BE2C (cell line): ENCODE measurements around the gene GRIK1.

ENCODE experiments used
- DNase-seq: peaks from one replicate; pipeline ENCODE4 v3.0.0-alpha.2; 2020
- H3K27me3 ChIP-seq: fragments of 250-450 bp; sonication (Bioruptor Pico); 2 replicates; pipeline ENCODE4 v1.5.1; 2020; ENCODE audit warnings: mild to moderate bottlenecking
- H3K36me3 ChIP-seq: fragments of 250-450 bp; sonication (Bioruptor Pico); 2 replicates; pipeline ENCODE4 v1.5.1; 2020; ENCODE audit warnings: mild to moderate bottlenecking
- H3K4me1 ChIP-seq: fragments of 250-450 bp; sonication (Bioruptor Pico); 2 replicates; pipeline ENCODE4 v1.5.1; 2020
- H3K4me3 ChIP-seq: 2 replicates; pipeline ENCODE4 v1.5.1; 2011; ENCODE audit warnings: low read depth, low read length
- H3K9me3 ChIP-seq: fragments of 250-450 bp; sonication (Bioruptor Pico); 2 replicates; pipeline ENCODE4 v1.5.1; 2020
- CTCF ChIP-seq: IDR thresholded peaks from 2 replicates; pipeline ENCODE4 v1.5.1; 2012; ENCODE audit warnings: mild to moderate bottlenecking, low read depth, low read length

The GRIK1 gene

GRCh38 chr21:29860346-29860745 lies 79.5 kb downstream of the GRIK1 start:
- no peaks in the 10 kb centered on the region for H3K36me3 ChIP-seq
- no peak for TF ChIP-seq CTCF
- no peaks in the 10 kb centered on the region for H3K4me1 ChIP-seq
- no peak for DNase-seq
- no peaks in the 10 kb centered on the region for H3K27me3 ChIP-seq
- H3K4me3 ChIP-seq = no peak overlapping the region
- H3K9me3 ChIP-seq = no peaks in the 10 kb centered on the region

- DNase-seq = no peak
- H3K9me3 ChIP-seq = no peaks in the 10 kb centered on the region
- no peak overlapping the region for H3K4me3 ChIP-seq
- H3K36me3 ChIP-seq = no peaks in the 10 kb centered on the region
- no peak for TF ChIP-seq CTCF
- H3K4me1 ChIP-seq = no peaks in the 10 kb centered on the region
- no peaks in the 10 kb centered on the region for H3K27me3 ChIP-seq
Measured at GRCh38 chr21:29857150-29857549, 82.6 kb downstream of the GRIK1 start.

- Histone ChIP-seq H3K9me3 (no peaks in the 10 kb centered on the region), H3K36me3 (no peaks in the 10 kb centered on the region), H3K4me1 (no peaks in the 10 kb centered on the region), H3K4me3 (no peak overlapping the region), H3K27me3 (no peaks in the 10 kb centered on the region)
- DNase-seq = no peak
- TF ChIP-seq CTCF = no peak
Measured at GRCh38 chr21:29854795-29855194, 85.0 kb downstream of the GRIK1 start.

- Histone ChIP-seq H3K9me3 (no peaks in the 10 kb centered on the region), H3K36me3 (no peaks in the 10 kb centered on the region), H3K4me3 (no peak overlapping the region), H3K27me3 (no peaks in the 10 kb centered on the region), H3K4me1 (no peaks in the 10 kb centered on the region)
- no peak for DNase-seq
- no peak for TF ChIP-seq CTCF
Measured at GRCh38 chr21:29851611-29852010, 88.2 kb downstream of the GRIK1 start.

GRCh38 chr21:29849735-29850176 lies 90.0 kb downstream of the GRIK1 start:
- H3K36me3 ChIP-seq = no peaks in the 10 kb centered on the region
- peak; percentile 50 for DNase-seq
- peak; percentile 86 for TF ChIP-seq CTCF
- no peaks in the 10 kb centered on the region for H3K27me3 ChIP-seq
- H3K4me1 ChIP-seq = no peaks in the 10 kb centered on the region
- H3K4me3 ChIP-seq = no peak overlapping the region
- H3K9me3 ChIP-seq = no peaks in the 10 kb centered on the region

GRCh38 chr21:29843804-29844203 lies 96.0 kb downstream of the GRIK1 start:
- TF ChIP-seq CTCF = no peak
- no peaks in the 10 kb centered on the region for H3K27me3 ChIP-seq
- no peaks in the 10 kb centered on the region for H3K9me3 ChIP-seq
- DNase-seq = no peak
- H3K36me3 ChIP-seq = no peaks in the 10 kb centered on the region
- H3K4me1 ChIP-seq = no peaks in the 10 kb centered on the region
- no peak overlapping the region for H3K4me3 ChIP-seq
